Right lobe of liver (tissue), 6 donors: ENCODE results near the gene ADGRG2. TPM values are rescaled to one million over a fixed set of nuclear protein-coding genes. Genes with fewer than 3 reads are reported as not detected.

Experiments
- ATAC-seq, 4 donors: fragments of 200-7000 bp; cut with Tn5 transposase; one replicate each; pipeline ENCODE4 v1.9.1; 2020; ENCODE audit warnings: mild to moderate bottlenecking in 4 of 4, moderate library complexity in 4 of 4
- DNase-seq, 3 donors: peaks; one replicate each; pipeline ENCODE4 v3.0.0-alpha.2; 2020
- H3K27ac ChIP-seq, 3 donors: fragments of 200-600 bp; one replicate each; pipeline ENCODE4 v1.8.0; 2022
- H3K27me3 ChIP-seq, 2 donors: fragments of 200-600 bp; one replicate each; pipeline ENCODE4 v1.8.0; 2022
- H3K36me3 ChIP-seq, 4 donors: fragments of 200-600 bp; sonication (generic) in 1 of 4; one replicate each; pipeline versions ENCODE4 v1.5.1 to v1.8.0; 2017 to 2022; ENCODE audit warnings: control low read depth in 1 of 4
- H3K4me1 ChIP-seq, 4 donors: fragments of 200-600 bp; sonication (generic) in 1 of 4; one replicate each; pipeline versions ENCODE4 v1.5.1 to v1.8.0; 2017 to 2022; ENCODE audit warnings: control low read depth in 1 of 4
- H3K4me3 ChIP-seq, 3 donors: fragments of 200-600 bp; one replicate each; pipeline ENCODE4 v1.8.0; 2022
- H3K9me3 ChIP-seq, 4 donors: fragments of 200-600 bp; sonication (generic) in 1 of 4; one replicate each; pipeline versions ENCODE4 v1.5.1 to v1.8.0; 2017 to 2022; ENCODE audit warnings: control low read depth in 1 of 4
- POLR2A ChIP-seq: fragments of 450-650 bp; IDR thresholded peaks from one replicate; pipeline ENCODE4 v1.6.1; 2017; ENCODE audit warnings: antibody characterized with exemption, mild to moderate bottlenecking
- WGBS: methylation state at CpG from one replicate; pipeline ENCODE4 v1.1.6; 2018; ENCODE audit warnings: low coverage, low lambda C conversion rate; ENCODE audit not compliant: insufficient coverage; ENCODE audit errors: missing lambda C conversion rate; 5-methylcytosine and 5-hydroxymethylcytosine counted together
- intact Hi-C, 2 donors: fragments of 100-400 bp; cut with DNase I; formaldehyde crosslinking; loops; one replicate each; pipeline versions ENCODE4 v1.11.2 to v1.14.1; 2022
- total RNA-seq, 6 experiments: library from RNA; depleted of rRNA in 2 of 6; stranded (reverse); fragments of >200 nt in 2 of 6; fragmentation: NEBNext Ultra II Directional in 3 of 6; extraction: Animal tissue kit (Norgen Biotek cat#: 25700) in 3 of 6; gene quantifications; one replicate each; pipeline versions ENCODE4 v1.1.0 to v1.2.4, GENCODE V29; 2016 to 2023
- TF ChIP-seq, protein P1 (sequence below), 4 donors: fragments of 200-600 bp in 3 of 4; fragments of 450-650 bp in 1 of 4; IDR thresholded peaks; one replicate each; pipeline versions ENCODE4 v1.5.1 to v1.8.0; 2016 to 2022; ENCODE audit warnings: antibody characterized with exemption in 4 of 4, mild to moderate bottlenecking in 2 of 4
- donor health status: DM: no; HTN: yes; CAD: no.
- donor health status: DM: no; HTN: no; CAD: no.
- donor health status: DM: no; HTN: no; CAD: no.
- donor health status: DM: no; HTN: yes; CAD: no.
- donor health status: DM: no; HTN: yes; CAD: no.

The ADGRG2 gene
- total RNA-seq, 6 experiments from 2014 or later, result 0.53 to 3.5 (median 2.1) TPM

DNA sequence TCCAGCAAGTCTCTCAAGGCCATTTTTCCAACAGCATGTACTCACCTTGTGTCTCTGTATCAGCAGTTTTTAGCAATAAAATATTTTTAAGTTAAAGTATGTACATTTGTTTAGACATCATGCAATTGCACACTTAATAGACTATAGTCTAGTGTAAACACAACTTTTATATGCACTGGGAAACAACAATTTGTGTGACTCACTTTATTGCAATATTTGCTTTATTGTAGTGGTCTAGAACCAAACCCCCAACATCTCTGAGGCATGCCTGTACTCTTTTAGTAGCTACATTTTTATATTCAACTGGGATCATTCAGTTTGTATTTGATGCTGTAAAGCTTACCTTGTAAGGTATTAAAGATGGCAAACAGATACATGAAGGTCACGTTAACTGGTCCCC, 123.6 kb downstream of the ADGRG2 start:
- Histone ChIP-seq H3K9me3 (no peaks in the 10 kb centered on the region), H3K27me3 (no peaks in the 10 kb centered on the region), H3K4me1 (no peaks in the 10 kb centered on the region), H3K36me3 (no peaks in the 10 kb centered on the region), H3K27ac (no peak overlapping the region), H3K4me3 (no peak overlapping the region)
- intact Hi-C loops, result no loop called here
- TF ChIP-seq, protein P1, sequence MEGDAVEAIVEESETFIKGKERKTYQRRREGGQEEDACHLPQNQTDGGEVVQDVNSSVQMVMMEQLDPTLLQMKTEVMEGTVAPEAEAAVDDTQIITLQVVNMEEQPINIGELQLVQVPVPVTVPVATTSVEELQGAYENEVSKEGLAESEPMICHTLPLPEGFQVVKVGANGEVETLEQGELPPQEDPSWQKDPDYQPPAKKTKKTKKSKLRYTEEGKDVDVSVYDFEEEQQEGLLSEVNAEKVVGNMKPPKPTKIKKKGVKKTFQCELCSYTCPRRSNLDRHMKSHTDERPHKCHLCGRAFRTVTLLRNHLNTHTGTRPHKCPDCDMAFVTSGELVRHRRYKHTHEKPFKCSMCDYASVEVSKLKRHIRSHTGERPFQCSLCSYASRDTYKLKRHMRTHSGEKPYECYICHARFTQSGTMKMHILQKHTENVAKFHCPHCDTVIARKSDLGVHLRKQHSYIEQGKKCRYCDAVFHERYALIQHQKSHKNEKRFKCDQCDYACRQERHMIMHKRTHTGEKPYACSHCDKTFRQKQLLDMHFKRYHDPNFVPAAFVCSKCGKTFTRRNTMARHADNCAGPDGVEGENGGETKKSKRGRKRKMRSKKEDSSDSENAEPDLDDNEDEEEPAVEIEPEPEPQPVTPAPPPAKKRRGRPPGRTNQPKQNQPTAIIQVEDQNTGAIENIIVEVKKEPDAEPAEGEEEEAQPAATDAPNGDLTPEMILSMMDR (IDR thresholded peaks at IDR 0.05), result no peak
- TF ChIP-seq POLR2A, result no peak
- DNase-seq (no peak), ATAC-seq (no peak)
- WGBS, result 35% methylated on average over 1 of the region's 1 CpG

DNA sequence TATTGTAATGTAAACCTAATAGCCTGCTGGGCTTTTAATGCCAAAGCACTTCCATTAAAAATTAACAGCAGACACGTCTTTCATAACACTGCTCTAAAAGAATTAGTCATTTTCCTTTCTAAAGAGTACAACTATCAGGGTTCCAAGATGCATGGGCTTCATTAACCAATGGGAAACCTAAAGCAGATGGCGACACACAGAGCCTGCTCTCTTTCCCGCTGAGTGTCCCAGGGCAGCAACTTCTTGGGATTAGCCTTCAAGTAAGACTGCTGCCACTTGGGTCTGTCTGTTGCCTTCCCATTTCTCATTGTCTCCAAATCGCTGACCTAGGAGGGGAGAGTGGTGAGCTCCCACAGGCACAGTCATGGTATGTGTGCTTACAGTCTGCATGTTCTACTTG, 124.4 kb downstream of the ADGRG2 start:
- TF ChIP-seq, protein P1 (IDR thresholded peaks at IDR 0.05), result no peak
- TF ChIP-seq POLR2A, result no peak
- H3K27me3 ChIP-seq, result no peaks in the 10 kb centered on the region
- no peaks in the 10 kb centered on the region for H3K36me3 ChIP-seq
- ATAC-seq, result peak in 1 of 4 donors; percentile 47
- intact Hi-C loops, result no loop called here
- WGBS, result 37% methylated on average over 4 of the region's 4 CpGs
- H3K4me1 ChIP-seq, result no peaks in the 10 kb centered on the region
- no peak overlapping the region for H3K27ac ChIP-seq
- H3K4me3 ChIP-seq, result no peak overlapping the region
- H3K9me3 ChIP-seq, result no peaks in the 10 kb centered on the region
- DNase-seq, result no peak

DNA sequence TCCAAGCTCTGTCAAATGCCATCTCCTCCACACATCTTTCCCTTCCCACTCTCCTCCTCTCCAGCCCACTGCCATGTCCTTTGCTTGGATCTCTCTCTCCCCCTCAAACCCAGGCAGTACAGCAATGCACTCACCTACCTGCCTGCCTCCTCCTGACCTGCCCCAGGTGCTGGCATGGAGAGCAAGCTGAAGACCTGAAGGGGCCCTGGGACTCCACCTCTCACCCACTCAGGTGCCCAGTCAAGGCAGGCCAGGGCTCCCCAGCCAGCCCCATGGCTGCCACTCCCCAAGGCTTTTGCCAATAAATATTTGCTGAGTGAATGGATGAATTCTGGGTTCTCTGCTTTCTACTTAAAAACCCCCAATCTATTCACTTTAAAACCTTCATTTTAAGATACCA, 125.7 kb downstream of the ADGRG2 start:
- no peak for ATAC-seq

DNA sequence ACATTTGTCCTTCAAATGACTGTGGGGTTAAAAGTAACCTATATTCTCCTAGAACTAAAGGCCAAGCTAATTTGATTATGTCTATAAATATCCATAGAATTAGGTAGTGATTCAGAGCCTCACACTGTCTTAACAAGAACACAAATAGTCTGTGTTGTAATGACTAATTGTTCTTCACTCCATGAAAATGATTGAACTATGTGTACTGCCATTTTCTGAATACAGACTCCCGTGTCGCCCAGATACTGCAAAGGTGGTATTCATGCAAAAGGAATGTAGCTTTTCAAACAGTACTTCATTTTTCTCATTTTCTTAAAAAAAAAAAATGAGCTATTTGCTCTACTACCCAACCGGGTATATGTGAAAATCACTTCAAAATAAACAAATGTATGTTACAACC, 127.0 kb downstream of the ADGRG2 start:
- ATAC-seq (no peak), DNase-seq (no peak)
- no peak overlapping the region for H3K4me3 ChIP-seq
- H3K27ac ChIP-seq, result no peak overlapping the region
- no peaks in the 10 kb centered on the region for H3K4me1 ChIP-seq
- no peaks in the 10 kb centered on the region for H3K36me3 ChIP-seq
- 40% methylated on average over 3 of the region's 3 CpGs for WGBS
- TF ChIP-seq, protein P1 (IDR thresholded peaks at IDR 0.05), result no peak
- intact Hi-C loops, result no loop called here
- H3K27me3 ChIP-seq, result no peaks in the 10 kb centered on the region
- H3K9me3 ChIP-seq, result no peaks in the 10 kb centered on the region

More for the DNA sequence above, 125.7 kb downstream of the ADGRG2 start:
- no peak overlapping the region for H3K4me3 ChIP-seq
- H3K36me3 ChIP-seq, result no peaks in the 10 kb centered on the region
- H3K27ac ChIP-seq, result no peak overlapping the region
- H3K4me1 ChIP-seq, result no peaks in the 10 kb centered on the region
- H3K27me3 ChIP-seq, result no peaks in the 10 kb centered on the region
- intact Hi-C loops, result no loop called here
- H3K9me3 ChIP-seq, result no peaks in the 10 kb centered on the region
- TF ChIP-seq, protein P1 (IDR thresholded peaks at IDR 0.05), result no peak
- TF ChIP-seq POLR2A, result no peak
- no peak for DNase-seq

DNA sequence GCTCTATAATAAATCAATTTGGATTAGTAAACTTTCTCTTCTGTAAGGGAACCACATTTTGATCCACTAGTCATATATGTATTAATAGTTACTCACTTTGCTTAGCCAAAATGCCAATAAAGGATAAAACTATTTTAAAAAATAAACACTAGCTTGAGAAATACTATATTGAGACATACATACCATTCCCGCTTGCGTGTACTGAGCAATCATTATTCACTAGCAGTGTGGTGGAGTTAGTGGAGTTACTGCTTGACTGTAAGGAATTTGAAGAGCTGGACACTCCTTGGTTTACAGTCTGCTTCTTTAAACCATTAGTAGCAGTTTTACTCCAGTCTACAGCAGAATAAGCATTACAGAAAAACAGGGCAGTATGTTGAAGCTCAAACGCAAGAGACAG, 127.6 kb downstream of the ADGRG2 start:
- H3K4me1 ChIP-seq, result no peaks in the 10 kb centered on the region
- intact Hi-C loops, result no loop called here
- no peak overlapping the region for H3K4me3 ChIP-seq
- TF ChIP-seq, protein P1 (IDR thresholded peaks at IDR 0.05), result no peak
- no peak for TF ChIP-seq POLR2A
- H3K27ac ChIP-seq, result no peak overlapping the region
- H3K27me3 ChIP-seq, result no peaks in the 10 kb centered on the region
- no peaks in the 10 kb centered on the region for H3K9me3 ChIP-seq
- ATAC-seq (no peak), DNase-seq (no peak)
- WGBS, result 74% methylated on average over 3 of the region's 3 CpGs
- H3K36me3 ChIP-seq, result no peaks in the 10 kb centered on the region
